NCI-H526 treated with DMSO at 0.1 percent for 48 hours (cell line): ENCODE data around the gene KDM4B.
A peak's percentile ranks its signal among the peaks of the same experiment; 100 is the strongest.

Experiments used
- DNase-seq: peaks from one replicate; lab custom pipeline; 2025; lab: John Stamatoyannopoulos, UW

Gene KDM4B

GRCh38 chr19:5124111-5124855 lies 155.4 kb downstream of the KDM4B start:
- DNase-seq: no peak

GRCh38 chr19:5125376-5125775 lies 156.5 kb downstream of the KDM4B start:
- DNase-seq: no peak

- DNase-seq: no peak
Observed at GRCh38 chr19:5125797-5126497, 157.0 kb downstream of the KDM4B start.

- no peak for DNase-seq
Observed at GRCh38 chr19:5126498-5127223, 157.7 kb downstream of the KDM4B start.

- no peak for DNase-seq
Observed at GRCh38 chr19:5127717-5128116, 158.8 kb downstream of the KDM4B start.

GRCh38 chr19:5128251-5128935 lies 159.5 kb downstream of the KDM4B start:
- no peak for DNase-seq

GRCh38 chr19:5128936-5129389 lies 160.1 kb downstream of the KDM4B start:
- no peak for DNase-seq

- DNase-seq: no peak
Observed at GRCh38 chr19:5129691-5130090, 160.8 kb downstream of the KDM4B start.

- DNase-seq: no peak
Observed at GRCh38 chr19:5130371-5131030, 161.6 kb downstream of the KDM4B start.

GRCh38 chr19:5131031-5131505 lies 162.2 kb downstream of the KDM4B start:
- no peak for DNase-seq

- no peak for DNase-seq
Observed at GRCh38 chr19:5131506-5132205, 162.7 kb downstream of the KDM4B start.

- no peak for DNase-seq
Observed at GRCh38 chr19:5132206-5132560, 163.3 kb downstream of the KDM4B start.

- no peak for DNase-seq
Observed at GRCh38 chr19:5132698-5133651, 164.1 kb downstream of the KDM4B start.

GRCh38 chr19:5133986-5134595 lies 165.2 kb downstream of the KDM4B start:
- no peak for DNase-seq

- no peak for DNase-seq
Observed at GRCh38 chr19:5134691-5135090, 165.8 kb downstream of the KDM4B start.

- no peak for DNase-seq
Observed at GRCh38 chr19:5136073-5136855, 167.4 kb downstream of the KDM4B start.

GRCh38 chr19:5137114-5137513 lies 168.2 kb downstream of the KDM4B start:
- DNase-seq: no peak

GRCh38 chr19:5137571-5138124 lies 168.7 kb downstream of the KDM4B start:
- DNase-seq: peak; percentile 10
